HepG2 (cell line): ENCODE results near the gene USP36. TPM values are rescaled to one million over a fixed set of nuclear protein-coding genes. Genes with fewer than 3 reads are reported as not detected.

Experiments
- ARID5B ChIP-seq: IDR thresholded peaks from 2 replicates; pipeline ENCODE4 v1.4.0; 2020; ENCODE audit warnings: mild to moderate bottlenecking, missing genetic modification reagents
- BCL3 ChIP-seq: sonication (generic); formaldehyde crosslinking; IDR thresholded peaks from 2 replicates; pipeline ENCODE4 v1.5.1; 2020; ENCODE audit warnings: mild to moderate bottlenecking, missing genetic modification reagents, moderate library complexity
- BRCA1 ChIP-seq: sonication (generic); formaldehyde crosslinking; IDR thresholded peaks from 2 replicates; pipeline ENCODE4 v1.4.0; 2020; ENCODE audit warnings: missing genetic modification reagents
- FOSL2 ChIP-seq: sonication (generic); formaldehyde crosslinking; IDR thresholded peaks from 2 replicates; pipeline ENCODE4 v1.4.0; 2020; ENCODE audit warnings: missing genetic modification reagents
- KDM5B ChIP-seq: sonication (generic); formaldehyde crosslinking; IDR thresholded peaks from 2 replicates; pipeline ENCODE4 v1.4.0; 2020; ENCODE audit warnings: missing genetic modification reagents, mild to moderate bottlenecking, borderline replicate concordance
- MAFF ChIP-seq: IDR thresholded peaks from 2 replicates; pipeline ENCODE4 v1.6.1; 2011; ENCODE audit warnings: low read depth, low read length, improper control_type of control experiment
- MED8 ChIP-seq: sonication (generic); formaldehyde crosslinking; IDR thresholded peaks from 2 replicates; pipeline ENCODE4 v1.8.1; 2023; ENCODE audit warnings: mild to moderate bottlenecking, missing genetic modification reagents; ENCODE audit not compliant: insufficient replicate concordance
- MTF1 ChIP-seq: sonication (generic); formaldehyde crosslinking; IDR thresholded peaks from 2 replicates; pipeline ENCODE4 v1.5.0; 2020; ENCODE audit warnings: missing genetic modification reagents
- PAWR ChIP-seq: sonication (generic); formaldehyde crosslinking; IDR thresholded peaks from 2 replicates; pipeline ENCODE4 v1.4.0; 2020; ENCODE audit warnings: missing genetic modification reagents, mild to moderate bottlenecking, borderline replicate concordance
- RARA ChIP-seq: IDR thresholded peaks from 2 replicates; pipeline ENCODE4 v1.6.1; 2016; ENCODE audit warnings: missing genetic modification reagents, missing compliant biosample characterization
- SIN3A ChIP-seq: IDR thresholded peaks from 2 replicates; pipeline ENCODE4 v1.6.1; 2011; ENCODE audit warnings: low read depth, mild to moderate bottlenecking, control low read depth, low read length, borderline replicate concordance
- SIX1 ChIP-seq: sonication (generic); formaldehyde crosslinking; IDR thresholded peaks from 2 replicates; pipeline ENCODE4 v1.4.0; 2020; ENCODE audit warnings: missing genetic modification reagents, borderline replicate concordance
- SOX5 ChIP-seq: IDR thresholded peaks from 2 replicates; pipeline ENCODE4 v1.6.1; 2016; ENCODE audit warnings: borderline replicate concordance
- SOX6 ChIP-seq, 2 experiments: fragments of 450-650 bp in 1 of 2; sonication (generic) in 1 of 2; formaldehyde crosslinking in 1 of 2; IDR thresholded peaks; 2 replicates each; pipeline versions ENCODE4 v1.4.0 to v1.6.1; 2017 to 2020; ENCODE audit warnings: antibody characterized with exemption in 1 of 2, mild to moderate bottlenecking in 1 of 2, missing genetic modification reagents in 1 of 2
- TBX2 ChIP-seq: sonication (generic); formaldehyde crosslinking; IDR thresholded peaks from 2 replicates; pipeline ENCODE4 v1.5.0; 2020; ENCODE audit warnings: missing genetic modification reagents, mild to moderate bottlenecking, borderline replicate concordance
- TRAFD1 ChIP-seq: sonication (generic); formaldehyde crosslinking; IDR thresholded peaks from 2 replicates; pipeline ENCODE4 v1.5.1; 2020; ENCODE audit warnings: missing genetic modification reagents, mild to moderate bottlenecking, borderline replicate concordance
- TRIM22 ChIP-seq: fragments of 450-650 bp; IDR thresholded peaks from 2 replicates; pipeline ENCODE4 v1.6.1; 2017
- ZNF263 ChIP-seq: sonication (generic); formaldehyde crosslinking; IDR thresholded peaks from 2 replicates; pipeline ENCODE4 v1.4.0; 2020; ENCODE audit warnings: missing genetic modification reagents
- ZNF556 ChIP-seq: sonication (generic); formaldehyde crosslinking; IDR thresholded peaks from 2 replicates; pipeline ENCODE4 v1.4.0; 2020; ENCODE audit warnings: mild to moderate bottlenecking, missing genetic modification reagents, borderline replicate concordance
- ZNF567 ChIP-seq: sonication (generic); formaldehyde crosslinking; IDR thresholded peaks from 2 replicates; pipeline ENCODE4 v1.8.1; 2023; ENCODE audit warnings: mild to moderate bottlenecking, missing genetic modification reagents, borderline replicate concordance
- ZNF572 ChIP-seq: sonication (generic); formaldehyde crosslinking; IDR thresholded peaks from 2 replicates; pipeline ENCODE4 v1.5.1; 2020; ENCODE audit warnings: mild to moderate bottlenecking, missing genetic modification reagents
- ZNF841 ChIP-seq: sonication (generic); formaldehyde crosslinking; IDR thresholded peaks from 2 replicates; pipeline ENCODE4 v1.8.1; 2023; ENCODE audit warnings: missing genetic modification reagents, borderline replicate concordance
- polyA plus RNA-seq, 8 experiments: library from polyadenylated mRNA; depleted of rRNA in 3 of 8; stranded (reverse) in 7 of 8; unstranded in 1 of 8; fragments of >200 nt; fragmentation: Illumina TruSeq in 4 of 8; extraction: Trizol in 4 of 8; gene quantifications; 2 replicates each; pipeline versions ENCODE4 v1.2.1 to v1.2.3, GENCODE V29; 2011 to 2016; ENCODE audit warnings: low read depth in 4 of 8, missing spikeins in 1 of 8, mixed read lengths in 1 of 8; ENCODE audit not compliant: insufficient read depth in 1 of 8
- total RNA-seq, 5 experiments: library from RNA; depleted of rRNA; stranded (reverse); fragments of >200 nt; fragmentation: Illumina TruSeq; extraction: Trizol; gene quantifications; 2 replicates each; pipeline ENCODE4 v1.2.3, GENCODE V29; 2016; ENCODE audit warnings: low read depth in 1 of 5

Gene USP36
- total and polyA plus RNA-seq, 2 of the 13 experiments (the other 11 are each of a cell fraction or from before 2014, with no cell fraction given) = 29.6 to 45.9 TPM

- no peak for TF ChIP-seq TRAFD1
- TF ChIP-seq TRIM22 = no peak
- TF ChIP-seq ZNF567 (CRISPR knock-in tag) = no peak
- peak; percentile 1 for TF ChIP-seq MED8
- peak; percentile 85 for TF ChIP-seq SOX5 (CRISPR knock-in tag)
- TF ChIP-seq FOSL2 (CRISPR knock-in tag) = peak; percentile 96
- TF ChIP-seq ZNF263 (CRISPR knock-in tag) = peak; percentile 43
- no peak for TF ChIP-seq SIX1
- 0 out of 2 replicates have a peak, but pooled peaks have one; percentile 11 for TF ChIP-seq TBX2
- TF ChIP-seq ZNF556 = 0 out of 2 replicates have a peak, but pooled peaks have one; percentile 25
- TF ChIP-seq BRCA1 (CRISPR knock-in tag) = no peak
- no peak for TF ChIP-seq PAWR
- TF ChIP-seq ZNF841 (CRISPR knock-in tag) = no peak
- TF ChIP-seq SIN3A = 0 out of 2 replicates have a peak, but pooled peaks have one; percentile 60
- TF ChIP-seq ARID5B = peak; percentile 59
- TF ChIP-seq BCL3 (CRISPR knock-in tag) = no peak
- TF ChIP-seq MAFF = peak; percentile 27; the same call in 1 of the 2 replicates
- 0 out of 2 replicates have a peak, but pooled peaks have one; percentile 74 for TF ChIP-seq KDM5B (CRISPR knock-in tag)
- TF ChIP-seq RARA (CRISPR knock-in tag) = no peak
- no peak for TF ChIP-seq MTF1 (CRISPR knock-in tag)
- TF ChIP-seq ZNF572 (CRISPR knock-in tag) = 0 out of 2 replicates have a peak, but pooled peaks have one; percentile 42
- no peak for TF ChIP-seq SOX6 (IDR thresholded peaks at IDR 0.05)
- TF ChIP-seq SOX6 (CRISPR knock-in tag; IDR thresholded peaks at IDR 0.05) = peak; percentile 74
Observed at GRCh38 chr17:78883533-78884131, 43.0 kb upstream of the USP36 start (continued).
